DND-41 (cell line): ENCODE measurements around the gene LTBP1.

Experiments
- ATAC-seq: fragments of 200-7000 bp; cut with Tn5 transposase; 3 replicates; pipeline ENCODE4 v1.9.1; 2021; ENCODE audit warnings: low read depth; ENCODE audit not compliant: insufficient read depth
- DNase-seq: peaks from one replicate; pipeline ENCODE4 v3.0.0-alpha.2; 2020
- H2AFZ ChIP-seq: 2 replicates; pipeline ENCODE4 v1.6.0; 2012; ENCODE audit warnings: low read depth, low read length
- H3K27ac ChIP-seq: 2 replicates; pipeline ENCODE4 v1.5.1; 2012; ENCODE audit warnings: low read length, inconsistent platforms
- H3K27me3 ChIP-seq: fragments of 200-600 bp; sonication (generic); 2 replicates; pipeline ENCODE4 v1.6.0; 2012; ENCODE audit warnings: low read length, mild to moderate bottlenecking, inconsistent platforms; ENCODE audit not compliant: insufficient read depth, poor library complexity
- H3K36me3 ChIP-seq: 2 replicates; pipeline ENCODE4 v1.5.1; 2012; ENCODE audit warnings: low read length, inconsistent platforms; ENCODE audit not compliant: insufficient read depth
- H3K4me1 ChIP-seq: 2 replicates; pipeline ENCODE4 v1.5.1; 2012; ENCODE audit warnings: mild to moderate bottlenecking, low read length; ENCODE audit not compliant: insufficient read depth
- H3K4me2 ChIP-seq: 2 replicates; pipeline ENCODE4 v1.6.0; 2012; ENCODE audit warnings: mild to moderate bottlenecking, moderate library complexity, low read length, inconsistent platforms; ENCODE audit not compliant: insufficient read depth
- H3K4me3 ChIP-seq, 2 experiments: fragments of 200-600 bp in 1 of 2; shearing (Covaris generic) in 1 of 2; 2 replicates each; pipeline ENCODE4 v1.5.1; 2012 to 2016; ENCODE audit warnings: inconsistent platforms in 2 of 2, low read length in 2 of 2, mild to moderate bottlenecking in 2 of 2, low read depth in 1 of 2, moderate library complexity in 1 of 2
- H3K79me2 ChIP-seq: 2 replicates; pipeline ENCODE4 v1.6.0; 2012; ENCODE audit warnings: low read length, inconsistent platforms; ENCODE audit not compliant: insufficient read depth
- H3K9ac ChIP-seq: 2 replicates; pipeline ENCODE4 v1.6.0; 2012; ENCODE audit warnings: low read depth, mild to moderate bottlenecking, inconsistent platforms, low read length, moderate library complexity
- H3K9me3 ChIP-seq: 2 replicates; pipeline ENCODE4 v1.5.1; 2012; ENCODE audit warnings: low read length, moderate library complexity, mild to moderate bottlenecking, inconsistent platforms; ENCODE audit not compliant: insufficient read depth, severe bottlenecking
- H4K20me1 ChIP-seq: 2 replicates; pipeline ENCODE4 v1.6.0; 2012; ENCODE audit warnings: low read length; ENCODE audit not compliant: insufficient read depth
- EZH2 ChIP-seq: IDR thresholded peaks from 3 replicates; pipeline ENCODE4 v1.6.1; 2012; ENCODE audit warnings: borderline replicate concordance, low read depth, mild to moderate bottlenecking, moderate library complexity, low read length, inconsistent platforms; ENCODE audit not compliant: severe bottlenecking
- TF ChIP-seq, protein P1 (sequence below): IDR thresholded peaks from 2 replicates; pipeline ENCODE4 v1.5.1; 2012; ENCODE audit warnings: borderline replicate concordance, low read length, moderate library complexity, mild to moderate bottlenecking; ENCODE audit not compliant: poor library complexity, severe bottlenecking; ENCODE audit errors: extremely low read depth

The LTBP1 gene

GRCh38 chr2:33166287-33166881 is 219.6 kb downstream of the LTBP1 start:
- Histone ChIP-seq H3K27me3 (no peaks in the 10 kb centered on the region), H3K4me2 (no peak overlapping the region), H3K4me3 (no peak overlapping the region), H3K36me3 (no peaks in the 10 kb centered on the region), H3K79me2 (no peaks in the 10 kb centered on the region), H3K9ac (no peak overlapping the region), H3K4me1 (no peaks in the 10 kb centered on the region), H3K9me3 (no peaks in the 10 kb centered on the region), H2AFZ (no peak overlapping the region), H4K20me1 (no peaks in the 10 kb centered on the region), H3K27ac (no peak overlapping the region)
- DNase-seq (no peak), ATAC-seq (no peak)
- no peak for TF ChIP-seq EZH2
- TF ChIP-seq, protein P1, sequence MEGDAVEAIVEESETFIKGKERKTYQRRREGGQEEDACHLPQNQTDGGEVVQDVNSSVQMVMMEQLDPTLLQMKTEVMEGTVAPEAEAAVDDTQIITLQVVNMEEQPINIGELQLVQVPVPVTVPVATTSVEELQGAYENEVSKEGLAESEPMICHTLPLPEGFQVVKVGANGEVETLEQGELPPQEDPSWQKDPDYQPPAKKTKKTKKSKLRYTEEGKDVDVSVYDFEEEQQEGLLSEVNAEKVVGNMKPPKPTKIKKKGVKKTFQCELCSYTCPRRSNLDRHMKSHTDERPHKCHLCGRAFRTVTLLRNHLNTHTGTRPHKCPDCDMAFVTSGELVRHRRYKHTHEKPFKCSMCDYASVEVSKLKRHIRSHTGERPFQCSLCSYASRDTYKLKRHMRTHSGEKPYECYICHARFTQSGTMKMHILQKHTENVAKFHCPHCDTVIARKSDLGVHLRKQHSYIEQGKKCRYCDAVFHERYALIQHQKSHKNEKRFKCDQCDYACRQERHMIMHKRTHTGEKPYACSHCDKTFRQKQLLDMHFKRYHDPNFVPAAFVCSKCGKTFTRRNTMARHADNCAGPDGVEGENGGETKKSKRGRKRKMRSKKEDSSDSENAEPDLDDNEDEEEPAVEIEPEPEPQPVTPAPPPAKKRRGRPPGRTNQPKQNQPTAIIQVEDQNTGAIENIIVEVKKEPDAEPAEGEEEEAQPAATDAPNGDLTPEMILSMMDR: no peak

- no peaks in the 10 kb centered on the region for H4K20me1 ChIP-seq
- no peaks in the 10 kb centered on the region for H3K36me3 ChIP-seq
- H3K9me3 ChIP-seq: no peaks in the 10 kb centered on the region
- no peak for TF ChIP-seq EZH2
- TF ChIP-seq, protein P1: no peak
- H2AFZ ChIP-seq: no peak overlapping the region
- H3K27ac ChIP-seq: no peak overlapping the region
- ATAC-seq (no peak), DNase-seq (no peak)
- H3K27me3 ChIP-seq: no peaks in the 10 kb centered on the region
- H3K4me3 ChIP-seq: no peak overlapping the region
- H3K79me2 ChIP-seq: no peaks in the 10 kb centered on the region
- H3K9ac ChIP-seq: no peak overlapping the region
- H3K4me2 ChIP-seq: no peak overlapping the region
- no peaks in the 10 kb centered on the region for H3K4me1 ChIP-seq
These were observed 221.0 kb downstream of the LTBP1 start for GRCh38 chr2:33167622-33168245.

DNA sequence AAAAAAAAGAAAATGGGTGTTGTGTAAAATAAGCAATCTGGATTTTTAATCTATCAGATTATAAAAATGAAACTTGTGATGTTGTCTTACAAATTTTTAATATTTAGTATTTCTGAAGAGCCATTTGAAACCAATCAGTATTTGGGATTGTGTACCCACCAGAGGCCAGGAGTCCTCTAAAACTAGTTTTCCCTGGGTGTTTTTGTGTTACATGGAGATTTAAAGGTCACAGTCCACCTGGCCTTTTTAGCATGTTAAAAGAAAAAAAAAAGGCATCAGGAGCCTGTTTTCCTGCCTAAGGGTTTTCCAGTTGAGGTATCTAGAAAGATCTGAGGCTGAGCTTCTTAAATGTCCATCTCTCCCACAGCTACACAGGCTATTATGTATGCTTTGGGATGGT is 221.7 kb downstream of the LTBP1 start:
- no peaks in the 10 kb centered on the region for H4K20me1 ChIP-seq
- DNase-seq: no peak
- TF ChIP-seq, protein P1: no peak
- no peak for TF ChIP-seq EZH2
- no peak for ATAC-seq
- H3K4me1 ChIP-seq: no peaks in the 10 kb centered on the region
- no peak overlapping the region for H2AFZ ChIP-seq
- no peaks in the 10 kb centered on the region for H3K36me3 ChIP-seq
- no peak overlapping the region for H3K4me3 ChIP-seq
- H3K9ac ChIP-seq: no peak overlapping the region
- H3K9me3 ChIP-seq: no peaks in the 10 kb centered on the region
- H3K27ac ChIP-seq: no peak overlapping the region
- H3K79me2 ChIP-seq: no peaks in the 10 kb centered on the region
- H3K4me2 ChIP-seq: no peak overlapping the region
- no peaks in the 10 kb centered on the region for H3K27me3 ChIP-seq
